ENCODE data around the gene NXN. TPM values are rescaled to one million over a fixed set of nuclear protein-coding genes. Genes with fewer than 3 reads are reported as not detected.
"Not testable (repeated sequence)": the region's sequence is repeated elsewhere in the genome, so short reads cannot be mapped to it uniquely, and the experiment has no call there.

The NXN gene
- polyA plus RNA-seq, 3 donors: 14.9 to 23.9 (median 15.9) TPM

- WGBS, 3 donors: 50 to 79% (median 54%) methylated on average over 4 of the region's 4 CpGs
- no peak overlapping the region for H3K27ac ChIP-seq (ENCODE audit: low read depth, low read length)
These were observed 119.8 kb downstream of the NXN start for GRCh38 chr17:859824-860195.

GRCh38 chr17:859061-859823, 120.3 kb downstream of the NXN start:
- WGBS, 3 donors: 48 to 65% (median 50%) methylated on average over 20 of the region's 20 CpGs
- no peak overlapping the region for H3K27ac ChIP-seq (ENCODE audit: low read depth, low read length)

- 81 to 83% (median 82%) methylated on average over 6 to 7 of the region's 7 CpGs for WGBS, 3 donors
- H3K27ac ChIP-seq (ENCODE audit: low read depth, low read length): no peak overlapping the region
These were observed 123.4 kb downstream of the NXN start for GRCh38 chr17:856149-856548.

GRCh38 chr17:855569-855968, 124.0 kb downstream of the NXN start:
- WGBS, 3 donors: 30 to 92% (median 91%) methylated on average over 5 of the region's 5 CpGs
- no peak overlapping the region for H3K27ac ChIP-seq (ENCODE audit: low read depth, low read length)

GRCh38 chr17:852850-853249, 126.7 kb downstream of the NXN start:
- 95 to 97% (median 95%) methylated on average over 9 of the region's 9 CpGs for WGBS, 3 donors
- not testable (repeated sequence) for H3K27ac ChIP-seq (ENCODE audit: low read depth, low read length)

GRCh38 chr17:852349-852748, 127.2 kb downstream of the NXN start:
- no peak overlapping the region for H3K27ac ChIP-seq (ENCODE audit: low read depth, low read length)
- 85 to 91% (median 87%) methylated on average over 10 of the region's 10 CpGs for WGBS, 3 donors

GRCh38 chr17:851924-852323, 127.7 kb downstream of the NXN start:
- H3K27ac ChIP-seq (ENCODE audit: low read depth, low read length): no peak overlapping the region
- 90 to 95% (median 92%) methylated on average over 13 of the region's 13 CpGs for WGBS, 3 donors

- no peak overlapping the region for H3K27ac ChIP-seq (ENCODE audit: low read depth, low read length)
- 53 to 78% (median 65%) methylated on average over 30 of the region's 30 CpGs for WGBS, 3 donors
These were observed 128.5 kb downstream of the NXN start for GRCh38 chr17:850851-851763.

- no peak overlapping the region for H3K27ac ChIP-seq (ENCODE audit: low read depth, low read length)
- 63 to 85% (median 84%) methylated on average over 25 of the region's 25 CpGs for whole genome bisulfite sequencing, 3 donors
These were observed 129.3 kb downstream of the NXN start for GRCh38 chr17:850086-850850.

- H3K27ac ChIP-seq (ENCODE audit: low read depth, low read length): no peak overlapping the region
These were observed 131.2 kb downstream of the NXN start for GRCh38 chr17:848402-848801.

GRCh38 chr17:846901-847843, 132.4 kb downstream of the NXN start:
- 35 to 54% (median 40%) methylated on average over 32 of the region's 32 CpGs for WGBS, 3 donors

More at GRCh38 chr17:848402-848801, 131.2 kb downstream of the NXN start:
- 69 to 80% (median 71%) methylated on average over 11 of the region's 11 CpGs for WGBS, 3 donors

GRCh38 chr17:841313-841712, 138.3 kb downstream of the NXN start:
- no peak overlapping the region for H3K27ac ChIP-seq (ENCODE audit: low read depth, low read length)
- 80 to 84% (median 83%) methylated on average over 33 of the region's 33 CpGs for WGBS, 3 donors

More at GRCh38 chr17:846901-847843, 132.4 kb downstream of the NXN start:
- no peak overlapping the region for H3K27ac ChIP-seq (ENCODE audit: low read depth, low read length)

- H3K27ac ChIP-seq (ENCODE audit: low read depth, low read length): no peak overlapping the region
- 91 to 92% (median 91%) methylated on average over 11 of the region's 11 CpGs for WGBS, 3 donors
These were observed 141.1 kb downstream of the NXN start for GRCh38 chr17:838486-838885.

- H3K27ac ChIP-seq (ENCODE audit: low read depth, low read length): no peak overlapping the region
- 72 to 87% (median 76%) methylated on average over 9 of the region's 9 CpGs for WGBS, 3 donors
These were observed 143.4 kb downstream of the NXN start for GRCh38 chr17:836151-836550.

- H3K27ac ChIP-seq (ENCODE audit: low read depth, low read length): not testable (repeated sequence)
- 33 to 83% (median 67%) methylated on average over 1 to 11 of the region's 27 CpGs for WGBS, 3 donors
These were observed 143.9 kb downstream of the NXN start for GRCh38 chr17:835721-836120.

GRCh38 chr17:835263-835662, 144.3 kb downstream of the NXN start:
- WGBS, 3 donors: 51 to 75% (median 59%) methylated on average over 9 of the region's 9 CpGs
- no peak overlapping the region for H3K27ac ChIP-seq (ENCODE audit: low read depth, low read length)

GRCh38 chr17:834136-834535, 145.4 kb downstream of the NXN start:
- 78 to 95% (median 87%) methylated on average over 6 of the region's 6 CpGs for whole genome bisulfite sequencing, 3 donors
- no peak overlapping the region for H3K27ac ChIP-seq (ENCODE audit: low read depth, low read length)

- H3K27ac ChIP-seq (ENCODE audit: low read depth, low read length): no peak overlapping the region
- WGBS, 3 donors: 76 to 96% (median 82%) methylated on average over 7 of the region's 7 CpGs
These were observed 148.6 kb downstream of the NXN start for GRCh38 chr17:830950-831349.
